Natural killer cell (primary cell): ENCODE measurements around the gene E4F1. TPM values are rescaled to one million over a fixed set of nuclear protein-coding genes. Genes with fewer than 3 reads are reported as not detected.

ENCODE experiments used
- ATAC-seq, 3 donors: fragments of 150-1000 bp in 2 of 3; fragments of 200-7000 bp in 1 of 3; cut with Tn5 transposase; 1 replicate in 1 of 3; 2 replicates in 2 of 3; pipeline ENCODE4 v1.10.0; 2021; ENCODE audit warnings: mild to moderate bottlenecking in 2 of 3, moderate library complexity in 2 of 3
- DNase-seq, 2 donors: peaks; one replicate each; pipeline versions ENCODE4 v3.0.0 to v3.0.0-alpha.2; 2013 to 2021; ENCODE audit warnings: mixed read lengths in 1 of 2
- H3K27ac ChIP-seq: one replicate; pipeline ENCODE4 v1.5.1; 2013; ENCODE audit warnings: mild to moderate bottlenecking, low read length
- H3K27me3 ChIP-seq: one replicate; pipeline ENCODE4 v1.6.1; 2013; ENCODE audit warnings: low read length; ENCODE audit not compliant: control insufficient read depth, insufficient read depth
- H3K36me3 ChIP-seq: one replicate; pipeline ENCODE4 v1.6.1; 2013; ENCODE audit warnings: low read length; ENCODE audit not compliant: control insufficient read depth, insufficient read depth
- H3K4me1 ChIP-seq: one replicate; pipeline ENCODE4 v1.6.1; 2013; ENCODE audit warnings: low read length; ENCODE audit not compliant: control insufficient read depth, insufficient read depth
- H3K4me3 ChIP-seq: one replicate; pipeline ENCODE4 v1.5.1; 2013; ENCODE audit warnings: low read length
- H3K9me3 ChIP-seq: one replicate; pipeline ENCODE4 v1.6.1; 2013; ENCODE audit warnings: low read length; ENCODE audit not compliant: control insufficient read depth, insufficient read depth
- H3K27ac Mint-ChIP-seq, 2 donors: one replicate each; pipeline ENCODE4 v1.8.0; 2022; ENCODE audit warnings: mild to moderate bottlenecking in 2 of 2, mixed read lengths in 2 of 2, moderate library complexity in 1 of 2
- H3K27me3 Mint-ChIP-seq, 2 donors: one replicate each; pipeline ENCODE4 v1.8.0; 2022; ENCODE audit warnings: low read depth in 2 of 2, mixed read lengths in 2 of 2
- H3K36me3 Mint-ChIP-seq: one replicate; pipeline ENCODE4 v1.8.0; 2022; ENCODE audit warnings: mixed read lengths
- H3K4me1 Mint-ChIP-seq, 2 donors: one replicate each; pipeline ENCODE4 v1.8.0; 2022; ENCODE audit warnings: mixed read lengths in 2 of 2
- H3K4me3 Mint-ChIP-seq: one replicate; pipeline ENCODE4 v1.8.0; 2022; ENCODE audit warnings: mild to moderate bottlenecking, moderate library complexity, mixed read lengths
- H3K9me3 Mint-ChIP-seq, 2 donors: one replicate each; pipeline ENCODE4 v1.8.0; 2022; ENCODE audit warnings: mixed read lengths in 2 of 2
- WGBS: methylation state at CpG from one replicate; pipeline ENCODE4 v1.1.7; 2013; ENCODE audit warnings: missing lambda C conversion rate; ENCODE audit not compliant: insufficient coverage; 5-methylcytosine and 5-hydroxymethylcytosine counted together
- intact Hi-C: fragments of 100-400 bp; cut with micrococcal nuclease; formaldehyde crosslinking; loops from one replicate; pipeline ENCODE4 v1.14.2; 2022
- total RNA-seq, 4 donors: library from RNA; stranded (reverse); fragments of 120-200 nt in 1 of 4; gene quantifications; one replicate each; pipeline versions ENCODE4 v1.2.3 to v1.2.4, GENCODE V29; 2013 to 2022
- TF ChIP-seq, protein P1 (sequence below): fragments of 200-600 bp; IDR thresholded peaks from one replicate; pipeline ENCODE4 v1.8.0; 2022; ENCODE audit warnings: antibody characterized with exemption

The E4F1 gene
- total RNA-seq, 3 donors from 2014 or later (not counting 1 experiment from before 2014, with no cell fraction given), result 43.6 to 45.7 (median 45.7) TPM

DNA sequence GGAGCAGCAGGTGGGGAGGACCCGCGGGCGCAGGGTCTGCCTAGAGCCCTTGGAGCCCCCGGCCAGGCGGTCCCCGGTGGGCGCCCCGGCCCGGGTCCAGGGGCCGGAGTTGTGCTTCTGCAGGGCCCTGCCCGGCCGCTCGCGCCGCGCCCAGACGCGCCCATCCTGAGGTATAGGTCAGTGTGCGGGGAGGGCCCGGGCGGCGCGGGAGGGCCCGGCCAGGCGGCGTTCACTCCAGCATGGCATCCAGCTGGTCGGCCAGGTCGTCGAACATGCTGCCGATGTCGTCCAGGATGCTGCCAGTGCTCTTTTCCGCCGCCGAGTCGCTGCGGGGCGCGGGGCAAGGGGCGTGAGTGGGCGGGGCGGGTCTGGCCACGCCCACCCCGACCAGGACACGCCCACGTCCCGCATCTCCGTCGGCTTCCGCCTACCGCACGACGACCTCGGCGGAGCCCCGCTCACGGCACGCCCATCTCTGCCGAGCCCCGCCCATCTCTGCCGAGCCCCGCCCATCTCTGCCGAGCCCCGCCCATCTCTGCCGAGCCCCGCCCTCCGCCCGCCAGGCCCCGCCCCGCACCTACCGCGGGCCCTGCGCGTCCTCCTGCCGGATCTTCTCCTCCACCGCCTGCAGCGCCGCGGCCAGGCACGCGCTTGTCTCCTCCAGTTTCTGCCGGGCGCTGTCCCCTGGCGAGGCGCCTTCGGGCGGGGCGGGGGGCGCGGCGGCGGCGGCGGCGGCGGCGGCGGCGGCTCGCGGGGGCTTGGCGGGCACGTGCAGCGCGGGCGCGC lies 44.9 kb upstream of the E4F1 start:
- peaks cover 33% of the 10 kb centered on the region for H3K36me3 ChIP-seq
- TF ChIP-seq, protein P1, sequence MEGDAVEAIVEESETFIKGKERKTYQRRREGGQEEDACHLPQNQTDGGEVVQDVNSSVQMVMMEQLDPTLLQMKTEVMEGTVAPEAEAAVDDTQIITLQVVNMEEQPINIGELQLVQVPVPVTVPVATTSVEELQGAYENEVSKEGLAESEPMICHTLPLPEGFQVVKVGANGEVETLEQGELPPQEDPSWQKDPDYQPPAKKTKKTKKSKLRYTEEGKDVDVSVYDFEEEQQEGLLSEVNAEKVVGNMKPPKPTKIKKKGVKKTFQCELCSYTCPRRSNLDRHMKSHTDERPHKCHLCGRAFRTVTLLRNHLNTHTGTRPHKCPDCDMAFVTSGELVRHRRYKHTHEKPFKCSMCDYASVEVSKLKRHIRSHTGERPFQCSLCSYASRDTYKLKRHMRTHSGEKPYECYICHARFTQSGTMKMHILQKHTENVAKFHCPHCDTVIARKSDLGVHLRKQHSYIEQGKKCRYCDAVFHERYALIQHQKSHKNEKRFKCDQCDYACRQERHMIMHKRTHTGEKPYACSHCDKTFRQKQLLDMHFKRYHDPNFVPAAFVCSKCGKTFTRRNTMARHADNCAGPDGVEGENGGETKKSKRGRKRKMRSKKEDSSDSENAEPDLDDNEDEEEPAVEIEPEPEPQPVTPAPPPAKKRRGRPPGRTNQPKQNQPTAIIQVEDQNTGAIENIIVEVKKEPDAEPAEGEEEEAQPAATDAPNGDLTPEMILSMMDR, result no peak
- peak; percentile 37 to 60 for DNase-seq

DNA sequence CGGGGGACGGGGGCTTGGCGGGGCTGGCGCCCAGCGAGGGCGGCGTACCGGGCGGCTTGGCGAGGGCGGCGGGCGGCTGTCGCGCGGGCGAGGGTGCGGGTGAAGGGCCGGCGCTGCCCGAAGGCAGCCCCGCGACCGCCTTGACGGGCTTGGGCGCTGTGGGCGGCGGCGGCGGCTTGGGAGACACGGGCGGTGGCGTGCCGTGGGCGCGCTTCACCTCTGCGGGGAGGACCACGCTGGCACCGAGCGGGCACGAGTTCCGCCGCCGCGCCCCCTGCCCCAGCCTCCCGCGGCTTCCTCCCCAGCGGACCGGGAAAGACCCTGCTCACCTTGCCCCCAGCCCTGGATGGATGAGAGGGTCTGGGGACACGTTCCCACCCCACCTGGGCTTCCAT lies 44.3 kb upstream of the E4F1 start:
- ATAC-seq, result no peak
- H3K9me3 Mint-ChIP-seq, result no peaks in the 10 kb centered on the region

More for the DNA sequence above, 44.9 kb upstream of the E4F1 start:
- H3K4me1 ChIP-seq, result no peaks in the 10 kb centered on the region
- H3K27me3 Mint-ChIP-seq, result no peaks in the 10 kb centered on the region
- H3K9me3 ChIP-seq, result no peaks in the 10 kb centered on the region
- 45% methylated on average over 106 of the region's 106 CpGs for WGBS
- H3K4me1 Mint-ChIP-seq, result peaks cover 0 to 6% of the 10 kb centered on the region in 2 donors
- no peak overlapping the region for H3K27ac ChIP-seq
- H3K9me3 Mint-ChIP-seq, result no peaks in the 10 kb centered on the region
- no peaks in the 10 kb centered on the region for H3K36me3 Mint-ChIP-seq
- intact Hi-C loops, result no loop called here
- no peak overlapping the region for H3K4me3 Mint-ChIP-seq
- peak; percentile 62 to 94 (median 90) for ATAC-seq
- no peak overlapping the region for H3K27ac Mint-ChIP-seq
- H3K27me3 ChIP-seq, result no peaks in the 10 kb centered on the region
- H3K4me3 ChIP-seq, result no peak overlapping the region

DNA sequence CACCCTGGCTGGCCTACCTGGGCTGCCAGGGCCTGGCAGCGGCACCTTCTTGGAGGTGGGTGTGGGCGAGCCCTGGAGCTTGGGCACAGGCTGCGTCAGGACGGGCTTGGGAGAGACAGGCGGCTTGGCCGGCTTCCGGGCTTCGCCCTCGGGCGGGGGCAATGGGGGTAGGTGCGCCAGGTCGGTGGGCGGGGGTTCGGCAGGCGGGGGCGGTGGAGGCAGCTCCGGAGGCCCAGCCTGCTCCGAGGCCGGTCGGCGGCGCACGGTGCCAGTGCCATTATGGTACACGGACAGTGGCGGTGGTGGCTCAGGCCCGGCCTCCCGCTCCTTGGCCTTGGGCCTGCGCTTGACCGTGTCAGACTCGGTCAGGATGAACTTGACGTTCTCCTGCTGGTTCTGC lies 43.8 kb upstream of the E4F1 start:
- Mint-ChIP-seq H3K4me3 (no peak overlapping the region), H3K9me3 (no peaks in the 10 kb centered on the region), H3K36me3 (no peaks in the 10 kb centered on the region), H3K4me1 (peaks cover 0 to 6% of the 10 kb centered on the region in 2 donors), H3K27me3 (no peaks in the 10 kb centered on the region), H3K27ac (no peak overlapping the region)
- TF ChIP-seq, protein P1, result no peak
- intact Hi-C loops, result no loop called here
- no peaks in the 10 kb centered on the region for H3K9me3 ChIP-seq
- DNase-seq (no peak), ATAC-seq (no peak)
- H3K27me3 ChIP-seq, result no peaks in the 10 kb centered on the region
- WGBS, result 97% methylated on average over 31 of the region's 31 CpGs
- H3K4me3 ChIP-seq, result no peak overlapping the region
- no peaks in the 10 kb centered on the region for H3K4me1 ChIP-seq
- peaks cover 25% of the 10 kb centered on the region for H3K36me3 ChIP-seq
- no peak overlapping the region for H3K27ac ChIP-seq

More for the DNA sequence above, 44.3 kb upstream of the E4F1 start:
- Histone ChIP-seq H3K9me3 (no peaks in the 10 kb centered on the region), H3K4me1 (no peaks in the 10 kb centered on the region), H3K27me3 (no peaks in the 10 kb centered on the region), H3K27ac (no peak overlapping the region), H3K4me3 (no peak overlapping the region), H3K36me3 (peaks cover 30% of the 10 kb centered on the region)
- Mint-ChIP-seq H3K36me3 (no peaks in the 10 kb centered on the region), H3K27ac (no peak overlapping the region), H3K27me3 (no peaks in the 10 kb centered on the region), H3K4me1 (peaks cover 0 to 6% of the 10 kb centered on the region in 2 donors), H3K4me3 (no peak overlapping the region)
- no peak for DNase-seq
- intact Hi-C loops, result no loop called here
- TF ChIP-seq, protein P1, result no peak
- WGBS, result 60% methylated on average over 50 of the region's 50 CpGs

DNA sequence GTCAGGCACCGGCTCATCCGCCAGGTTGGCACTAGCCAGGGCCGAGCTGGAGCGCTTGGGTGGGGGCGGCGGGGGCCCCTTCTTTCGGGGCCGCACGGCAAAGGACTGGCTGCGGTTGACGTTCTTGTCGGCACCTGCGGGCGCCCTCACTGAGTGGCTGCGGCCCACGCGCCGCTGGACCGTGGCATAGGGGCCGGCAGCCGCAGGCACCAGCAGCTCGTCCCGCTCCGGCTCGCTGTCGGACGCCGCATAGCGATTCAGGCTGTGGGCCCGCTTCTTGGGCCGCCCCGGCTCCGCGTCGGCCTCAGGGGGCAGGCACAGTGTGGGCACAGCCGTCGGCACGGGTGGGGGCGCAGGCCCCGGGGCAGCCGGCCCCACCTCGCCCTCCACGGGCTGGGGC lies 42.9 kb upstream of the E4F1 start:
- Mint-ChIP-seq H3K27ac (no peak overlapping the region), H3K36me3 (no peaks in the 10 kb centered on the region), H3K27me3 (no peaks in the 10 kb centered on the region), H3K9me3 (no peaks in the 10 kb centered on the region), H3K4me1 (peaks cover 0 to 6% of the 10 kb centered on the region in 2 donors), H3K4me3 (no peak overlapping the region)
- whole genome bisulfite sequencing, result 95% methylated on average over 43 of the region's 43 CpGs
- no peak overlapping the region for H3K4me3 ChIP-seq
- no peak for ATAC-seq
- TF ChIP-seq, protein P1, result no peak
- DNase-seq, result no peak
- no peaks in the 10 kb centered on the region for H3K27me3 ChIP-seq
- H3K9me3 ChIP-seq, result no peaks in the 10 kb centered on the region
- H3K4me1 ChIP-seq, result no peaks in the 10 kb centered on the region
- H3K27ac ChIP-seq, result no peak overlapping the region
- H3K36me3 ChIP-seq, result peaks cover 17% of the 10 kb centered on the region
- intact Hi-C loops, result no loop called here
